Measurements from ENCODE around the gene CADPS.

The CADPS gene

DNA sequence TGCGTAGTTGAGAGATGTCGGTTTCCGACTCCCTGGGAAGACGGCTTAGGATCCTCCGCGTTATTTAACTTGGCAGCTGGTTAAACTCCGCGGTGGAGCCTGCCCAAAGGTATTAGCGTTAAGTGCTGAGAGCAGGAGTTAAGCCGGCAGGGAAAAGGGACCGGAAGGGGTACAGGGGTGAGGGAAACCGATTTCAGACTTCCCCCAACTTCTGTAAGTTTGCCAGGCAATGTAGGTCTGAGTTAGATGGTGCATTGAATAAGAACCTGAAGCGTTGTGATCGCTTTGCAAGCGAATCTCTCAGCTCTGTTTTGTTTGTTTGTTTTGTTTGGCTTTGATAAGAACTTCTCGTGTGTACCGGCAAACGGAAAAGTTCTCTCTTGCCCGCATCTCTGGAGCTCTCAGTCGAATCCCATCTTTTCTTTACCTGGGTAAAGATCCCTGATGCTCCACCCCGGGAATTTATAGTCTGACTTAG is 495.9 kb downstream of the CADPS start:
- ATAC-seq = peak; percentile 13; the same call in 2 of the 3 replicates

GRCh38 chr3:62378921-62379320 is 496.3 kb downstream of the CADPS start:
- ATAC-seq = no peak
- TF ChIP-seq ISL1 (CRISPR knock-in tag; IDR thresholded peaks at IDR 0.05) (no peak), BACH2 (CRISPR knock-in tag; IDR thresholded peaks at IDR 0.05; ENCODE audit: borderline replicate concordance) (no peak), ZC3H10 (CRISPR knock-in tag; IDR thresholded peaks at IDR 0.05) (no peak), TCF4 (CRISPR knock-in tag; IDR thresholded peaks at IDR 0.05; ENCODE audit: borderline replicate concordance) (no peak), CSDC2 (CRISPR knock-in tag; IDR thresholded peaks at IDR 0.05) (no peak), OSR1 (CRISPR knock-in tag; IDR thresholded peaks at IDR 0.05) (no peak), RARB (CRISPR knock-in tag; IDR thresholded peaks at IDR 0.05) (no peak), ARNTL (CRISPR knock-in tag; IDR thresholded peaks at IDR 0.05; ENCODE audit: borderline replicate concordance, low read depth) (no peak), ESRRG (CRISPR knock-in tag; IDR thresholded peaks at IDR 0.05) (no peak), GLIS3 (CRISPR knock-in tag; IDR thresholded peaks at IDR 0.05) (no peak), ZNF565 (CRISPR knock-in tag; conservative IDR thresholded peaks at IDR 0.05; ENCODE audit: low read depth) (no peak), ZFP30 (CRISPR knock-in tag; IDR thresholded peaks at IDR 0.05) (no peak), POU6F1 (CRISPR knock-in tag; IDR thresholded peaks at IDR 0.05; ENCODE audit: borderline replicate concordance, low read depth) (no peak), SNAI2 (CRISPR knock-in tag; IDR thresholded peaks at IDR 0.05) (no peak), ZNF8 (CRISPR knock-in tag; IDR thresholded peaks at IDR 0.05) (no peak), ZFP3 (CRISPR knock-in tag; IDR thresholded peaks at IDR 0.05) (no peak), TOX (CRISPR knock-in tag; IDR thresholded peaks at IDR 0.05; ENCODE audit: borderline replicate concordance) (no peak)
- TF ChIP-seq, protein P1, sequence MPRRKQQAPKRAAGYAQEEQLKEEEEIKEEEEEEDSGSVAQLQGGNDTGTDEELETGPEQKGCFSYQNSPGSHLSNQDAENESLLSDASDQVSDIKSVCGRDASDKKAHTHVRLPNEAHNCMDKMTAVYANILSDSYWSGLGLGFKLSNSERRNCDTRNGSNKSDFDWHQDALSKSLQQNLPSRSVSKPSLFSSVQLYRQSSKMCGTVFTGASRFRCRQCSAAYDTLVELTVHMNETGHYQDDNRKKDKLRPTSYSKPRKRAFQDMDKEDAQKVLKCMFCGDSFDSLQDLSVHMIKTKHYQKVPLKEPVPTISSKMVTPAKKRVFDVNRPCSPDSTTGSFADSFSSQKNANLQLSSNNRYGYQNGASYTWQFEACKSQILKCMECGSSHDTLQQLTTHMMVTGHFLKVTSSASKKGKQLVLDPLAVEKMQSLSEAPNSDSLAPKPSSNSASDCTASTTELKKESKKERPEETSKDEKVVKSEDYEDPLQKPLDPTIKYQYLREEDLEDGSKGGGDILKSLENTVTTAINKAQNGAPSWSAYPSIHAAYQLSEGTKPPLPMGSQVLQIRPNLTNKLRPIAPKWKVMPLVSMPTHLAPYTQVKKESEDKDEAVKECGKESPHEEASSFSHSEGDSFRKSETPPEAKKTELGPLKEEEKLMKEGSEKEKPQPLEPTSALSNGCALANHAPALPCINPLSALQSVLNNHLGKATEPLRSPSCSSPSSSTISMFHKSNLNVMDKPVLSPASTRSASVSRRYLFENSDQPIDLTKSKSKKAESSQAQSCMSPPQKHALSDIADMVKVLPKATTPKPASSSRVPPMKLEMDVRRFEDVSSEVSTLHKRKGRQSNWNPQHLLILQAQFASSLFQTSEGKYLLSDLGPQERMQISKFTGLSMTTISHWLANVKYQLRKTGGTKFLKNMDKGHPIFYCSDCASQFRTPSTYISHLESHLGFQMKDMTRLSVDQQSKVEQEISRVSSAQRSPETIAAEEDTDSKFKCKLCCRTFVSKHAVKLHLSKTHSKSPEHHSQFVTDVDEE (CRISPR knock-in tag; IDR thresholded peaks at IDR 0.05) = no peak
- TF ChIP-seq, protein P2, sequence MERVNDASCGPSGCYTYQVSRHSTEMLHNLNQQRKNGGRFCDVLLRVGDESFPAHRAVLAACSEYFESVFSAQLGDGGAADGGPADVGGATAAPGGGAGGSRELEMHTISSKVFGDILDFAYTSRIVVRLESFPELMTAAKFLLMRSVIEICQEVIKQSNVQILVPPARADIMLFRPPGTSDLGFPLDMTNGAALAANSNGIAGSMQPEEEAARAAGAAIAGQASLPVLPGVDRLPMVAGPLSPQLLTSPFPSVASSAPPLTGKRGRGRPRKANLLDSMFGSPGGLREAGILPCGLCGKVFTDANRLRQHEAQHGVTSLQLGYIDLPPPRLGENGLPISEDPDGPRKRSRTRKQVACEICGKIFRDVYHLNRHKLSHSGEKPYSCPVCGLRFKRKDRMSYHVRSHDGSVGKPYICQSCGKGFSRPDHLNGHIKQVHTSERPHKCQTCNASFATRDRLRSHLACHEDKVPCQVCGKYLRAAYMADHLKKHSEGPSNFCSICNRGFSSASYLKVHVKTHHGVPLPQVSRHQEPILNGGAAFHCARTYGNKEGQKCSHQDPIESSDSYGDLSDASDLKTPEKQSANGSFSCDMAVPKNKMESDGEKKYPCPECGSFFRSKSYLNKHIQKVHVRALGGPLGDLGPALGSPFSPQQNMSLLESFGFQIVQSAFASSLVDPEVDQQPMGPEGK (CRISPR knock-in tag; IDR thresholded peaks at IDR 0.05; ENCODE audit: borderline replicate concordance) = no peak

More for the DNA sequence above, 495.9 kb downstream of the CADPS start:
- TF ChIP-seq ZNF70 (CRISPR knock-in tag; IDR thresholded peaks at IDR 0.05) (no peak), SNAI2 (CRISPR knock-in tag; IDR thresholded peaks at IDR 0.05) (no peak), ZC3H10 (CRISPR knock-in tag; IDR thresholded peaks at IDR 0.05) (no peak), ZFP3 (CRISPR knock-in tag; IDR thresholded peaks at IDR 0.05) (no peak), ISL1 (CRISPR knock-in tag; IDR thresholded peaks at IDR 0.05) (no peak), OSR1 (CRISPR knock-in tag; IDR thresholded peaks at IDR 0.05) (no peak), CSDC2 (CRISPR knock-in tag; IDR thresholded peaks at IDR 0.05) (no peak), ARNTL (CRISPR knock-in tag; IDR thresholded peaks at IDR 0.05; ENCODE audit: borderline replicate concordance, low read depth) (no peak)
- TF ChIP-seq, protein P3, sequence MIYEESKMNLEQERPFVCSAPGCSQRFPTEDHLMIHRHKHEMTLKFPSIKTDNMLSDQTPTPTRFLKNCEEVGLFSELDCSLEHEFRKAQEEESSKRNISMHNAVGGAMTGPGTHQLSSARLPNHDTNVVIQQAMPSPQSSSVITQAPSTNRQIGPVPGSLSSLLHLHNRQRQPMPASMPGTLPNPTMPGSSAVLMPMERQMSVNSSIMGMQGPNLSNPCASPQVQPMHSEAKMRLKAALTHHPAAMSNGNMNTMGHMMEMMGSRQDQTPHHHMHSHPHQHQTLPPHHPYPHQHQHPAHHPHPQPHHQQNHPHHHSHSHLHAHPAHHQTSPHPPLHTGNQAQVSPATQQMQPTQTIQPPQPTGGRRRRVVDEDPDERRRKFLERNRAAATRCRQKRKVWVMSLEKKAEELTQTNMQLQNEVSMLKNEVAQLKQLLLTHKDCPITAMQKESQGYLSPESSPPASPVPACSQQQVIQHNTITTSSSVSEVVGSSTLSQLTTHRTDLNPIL (CRISPR knock-in tag; IDR thresholded peaks at IDR 0.05; ENCODE audit: low read depth) = no peak
- TF ChIP-seq, protein P4, sequence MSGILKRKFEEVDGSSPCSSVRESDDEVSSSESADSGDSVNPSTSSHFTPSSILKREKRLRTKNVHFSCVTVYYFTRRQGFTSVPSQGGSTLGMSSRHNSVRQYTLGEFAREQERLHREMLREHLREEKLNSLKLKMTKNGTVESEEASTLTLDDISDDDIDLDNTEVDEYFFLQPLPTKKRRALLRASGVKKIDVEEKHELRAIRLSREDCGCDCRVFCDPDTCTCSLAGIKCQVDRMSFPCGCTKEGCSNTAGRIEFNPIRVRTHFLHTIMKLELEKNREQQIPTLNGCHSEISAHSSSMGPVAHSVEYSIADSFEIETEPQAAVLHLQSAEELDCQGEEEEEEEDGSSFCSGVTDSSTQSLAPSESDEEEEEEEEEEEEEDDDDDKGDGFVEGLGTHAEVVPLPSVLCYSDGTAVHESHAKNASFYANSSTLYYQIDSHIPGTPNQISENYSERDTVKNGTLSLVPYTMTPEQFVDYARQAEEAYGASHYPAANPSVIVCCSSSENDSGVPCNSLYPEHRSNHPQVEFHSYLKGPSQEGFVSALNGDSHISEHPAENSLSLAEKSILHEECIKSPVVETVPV (CRISPR knock-in tag; IDR thresholded peaks at IDR 0.05) = no peak
